ENCODE data around the gene PERM1.
"Not testable (repeated sequence)": the region's sequence is repeated elsewhere in the genome, so short reads cannot be mapped to it uniquely, and the experiment has no call there.

PERM1 gene

GRCh38 chr1:1014799-1015681 is 33.1 kb upstream of the PERM1 start:
- DNase-seq: no peak

GRCh38 chr1:1013922-1014648 is 32.2 kb upstream of the PERM1 start:
- DNase-seq: no peak

- DNase-seq: peak; percentile 78
Measured at GRCh38 chr1:1013105-1013921, 31.4 kb upstream of the PERM1 start, which contains the start of gene ISG15. Gene ISG15 (plus strand): TSS chr1:1013497. CDS start chr1:1013574, 77 bp downstream.

GRCh38 chr1:1012736-1013104 is 30.8 kb upstream of the PERM1 start:
- not testable (repeated sequence) for DNase-seq

- no peak for DNase-seq
Measured at GRCh38 chr1:1011396-1011949, 29.6 kb upstream of the PERM1 start.

GRCh38 chr1:1010131-1010530 is 28.2 kb upstream of the PERM1 start:
- DNase-seq: not testable (repeated sequence)

- no peak for DNase-seq
Measured at GRCh38 chr1:1006305-1007159, 24.6 kb upstream of the PERM1 start.

- DNase-seq: no peak
Measured at GRCh38 chr1:1005774-1006304, 23.9 kb upstream of the PERM1 start.

- peak; percentile 16 for DNase-seq
Measured at GRCh38 chr1:1004780-1005697, 23.1 kb upstream of the PERM1 start.

GRCh38 chr1:1004420-1004779 is 22.5 kb upstream of the PERM1 start:
- no peak for DNase-seq

GRCh38 chr1:1003618-1004419 is 21.9 kb upstream of the PERM1 start:
- no peak for DNase-seq

- no peak for DNase-seq
Measured at GRCh38 chr1:1001057-1001783, 19.3 kb upstream of the PERM1 start.

GRCh38 chr1:1000357-1001056 is 18.6 kb upstream of the PERM1 start:
- DNase-seq: peak; percentile 56

- DNase-seq: peak; percentile 63
Measured at GRCh38 chr1:999725-1000356, 17.9 kb upstream of the PERM1 start, which contains the start of gene HES4. Gene HES4 (minus strand): TSS chr1:1000097. CDS start chr1:999973, 124 bp downstream.

- DNase-seq: no peak
Measured at GRCh38 chr1:998995-999724, 17.3 kb upstream of the PERM1 start.

GRCh38 chr1:998745-998994 is 16.8 kb upstream of the PERM1 start:
- DNase-seq: no peak
